H1 (cell line): ENCODE results near the gene PCDHB16. TPM values are rescaled to one million over a fixed set of nuclear protein-coding genes. Genes with fewer than 3 reads are reported as not detected.
"Not testable (repeated sequence)": the region's sequence is repeated elsewhere in the genome, so short reads cannot be mapped to it uniquely, and the experiment has no call there.

Source experiments
- CTCF ChIA-PET: fragments of 300-600 bp; sonication (Branson Sonifier 250); formaldehyde crosslinking; loops from one replicate; lab custom pipeline; 2021; ENCODE audit not compliant: partially characterized antibody; lab: Charles Lee
- POLR2A ChIA-PET: fragments of 300-600 bp; sonication (Branson Sonifier 250); formaldehyde crosslinking; loops from one replicate; lab custom pipeline; 2021; ENCODE audit warnings: inconsistent platforms; ENCODE audit not compliant: partially characterized antibody; lab: Charles Lee
- DNase-seq, 2 experiments: peaks; one replicate each; pipeline versions ENCODE4 v3.0.0 to v3.0.0-alpha.2; 2010 to 2022; ENCODE audit warnings: low spot score in 2 of 2, low read depth in 1 of 2, mixed read lengths in 1 of 2
- FAIRE-seq: peaks from 2 replicates; lab custom pipeline; 2011; peaks lifted over from hg19 to GRCh38; lab: Jason Lieb, UNC
- H2AFZ ChIP-seq: 2 replicates; pipeline ENCODE4 v1.8.1; 2012; ENCODE audit warnings: low read length, inconsistent platforms
- H2AK5ac ChIP-seq: 2 replicates; pipeline ENCODE4 v1.6.1; 2013; ENCODE audit warnings: low read depth, low read length
- H2BK120ac ChIP-seq: replicated peaks from 2 replicates; pipeline ENCODE3; 2013; ENCODE audit warnings: low read depth, low read length, inconsistent platforms
- H2BK12ac ChIP-seq: 2 replicates; pipeline ENCODE4 v1.6.1; 2013; ENCODE audit warnings: low read depth, low read length
- H2BK15ac ChIP-seq: 2 replicates; pipeline ENCODE4 v1.6.1; 2013; ENCODE audit warnings: low read length
- H2BK20ac ChIP-seq: 2 replicates; pipeline ENCODE4 v1.6.1; 2013; ENCODE audit warnings: low read length
- H2BK5ac ChIP-seq: 2 replicates; pipeline ENCODE4 v1.6.1; 2013; ENCODE audit warnings: low read depth, low read length
- H3K14ac ChIP-seq: 2 replicates; pipeline ENCODE4 v1.6.1; 2013; ENCODE audit warnings: inconsistent platforms; ENCODE audit not compliant: insufficient read length
- H3K18ac ChIP-seq: 2 replicates; pipeline ENCODE4 v1.6.1; 2013; ENCODE audit warnings: low read length; ENCODE audit errors: extremely low read depth
- H3K23ac ChIP-seq: 2 replicates; pipeline ENCODE4 v1.6.1; 2013; ENCODE audit warnings: inconsistent platforms; ENCODE audit not compliant: insufficient read length
- H3K23me2 ChIP-seq: 2 replicates; pipeline ENCODE4 v1.6.1; 2013; ENCODE audit warnings: low read depth, low read length
- H3K27ac ChIP-seq: 2 replicates; pipeline ENCODE4 v1.6.1; 2011; ENCODE audit warnings: low read depth, low read length, inconsistent platforms
- H3K27me3 ChIP-seq, 4 experiments: replicated peaks in 1 of 4; 1 replicate in 1 of 4; 2 replicates in 3 of 4; pipeline versions ENCODE4 v1.6.1 to v1.8.1; 2011 to 2013; ENCODE audit warnings: low read length in 3 of 4, mild to moderate bottlenecking in 3 of 4, inconsistent platforms in 2 of 4, mixed read lengths in 2 of 4, moderate library complexity in 1 of 4; ENCODE audit not compliant: control insufficient read depth in 3 of 4, insufficient read depth in 3 of 4; ENCODE audit errors: extremely low read depth in 1 of 4
- H3K36me3 ChIP-seq, 4 experiments: 2 replicates each; pipeline versions ENCODE4 v1.6.1 to v1.8.1; 2011 to 2013; ENCODE audit warnings: mild to moderate bottlenecking in 4 of 4, low read length in 3 of 4, moderate library complexity in 2 of 4, control low read depth in 1 of 4, inconsistent platforms in 1 of 4; ENCODE audit not compliant: insufficient read depth in 4 of 4, control insufficient read depth in 2 of 4
- H3K4ac ChIP-seq: replicated peaks from 2 replicates; pipeline ENCODE3; 2013; ENCODE audit warnings: low read length, low read depth, mixed read lengths, inconsistent platforms; ENCODE audit not compliant: insufficient read length
- H3K4me1 ChIP-seq, 4 experiments: replicated peaks in 1 of 4; 1 replicate in 1 of 4; 2 replicates in 3 of 4; pipeline versions ENCODE4 v1.6.1 to v1.8.1; 2011 to 2013; ENCODE audit warnings: low read length in 3 of 4, inconsistent platforms in 2 of 4, mixed read lengths in 1 of 4; ENCODE audit not compliant: insufficient read depth in 4 of 4, control insufficient read depth in 3 of 4
- H3K4me2 ChIP-seq, 2 experiments: 2 replicates each; pipeline versions ENCODE4 v1.6.1 to v1.8.1; 2011 to 2013; ENCODE audit warnings: low read depth in 2 of 2, low read length in 2 of 2, control low read depth in 1 of 2, inconsistent platforms in 1 of 2, mild to moderate bottlenecking in 1 of 2; ENCODE audit not compliant: insufficient read depth in 1 of 2
- H3K4me3 ChIP-seq, 4 experiments: fragments of 200-600, 300-600 bp in 1 of 4; sonication (generic), shearing (Covaris generic), sonication (Bioruptor Twin) in 1 of 4; 2 replicates each; pipeline versions ENCODE4 v1.5.1 to v1.8.1; 2011 to 2016; ENCODE audit warnings: low read length in 4 of 4, low read depth in 3 of 4, control low read depth in 2 of 4, inconsistent platforms in 2 of 4, mild to moderate bottlenecking in 2 of 4, mixed read lengths in 1 of 4, moderate library complexity in 1 of 4; ENCODE audit not compliant: insufficient read depth in 2 of 4; ENCODE audit errors: extremely low read depth in 1 of 4
- H3K56ac ChIP-seq: replicated peaks from 2 replicates; pipeline ENCODE3; 2013; ENCODE audit warnings: low read depth, mild to moderate bottlenecking, mixed read lengths, low read length, inconsistent platforms; ENCODE audit not compliant: insufficient read length
- H3K79me1 ChIP-seq: 2 replicates; pipeline ENCODE4 v1.6.1; 2013; ENCODE audit warnings: low read depth, low read length, control low read depth
- H3K79me2 ChIP-seq, 2 experiments: 2 replicates each; pipeline versions ENCODE4 v1.6.1 to v1.8.1; 2012 to 2013; ENCODE audit warnings: low read length in 2 of 2, mild to moderate bottlenecking in 2 of 2, inconsistent platforms in 1 of 2; ENCODE audit not compliant: insufficient read depth in 2 of 2, control insufficient read depth in 1 of 2
- H3K9ac ChIP-seq, 4 experiments: replicated peaks in 1 of 4; 1 replicate in 1 of 4; 2 replicates in 3 of 4; pipeline versions ENCODE4 v1.6.1 to v1.8.1; 2011 to 2013; ENCODE audit warnings: low read depth in 3 of 4, low read length in 3 of 4, control low read depth in 2 of 4, mild to moderate bottlenecking in 2 of 4, moderate library complexity in 2 of 4, inconsistent platforms in 1 of 4; ENCODE audit errors: extremely low read depth in 1 of 4
- H3K9me3 ChIP-seq, 2 experiments: 2 replicates each; pipeline versions ENCODE4 v1.6.1 to v1.8.1; 2012 to 2013; ENCODE audit warnings: mild to moderate bottlenecking in 2 of 2, moderate library complexity in 2 of 2, control low read depth in 1 of 2, inconsistent platforms in 1 of 2, low read depth in 1 of 2, low read length in 1 of 2, mixed read lengths in 1 of 2; ENCODE audit not compliant: insufficient read depth in 2 of 2
- H4K20me1 ChIP-seq, 2 experiments: replicated peaks in 1 of 2; 2 replicates each; pipeline versions ENCODE3 to v1.8.1; 2011 to 2013; ENCODE audit warnings: inconsistent platforms in 2 of 2, low read length in 2 of 2, mild to moderate bottlenecking in 1 of 2; ENCODE audit not compliant: insufficient read depth in 2 of 2, control insufficient read depth in 1 of 2
- H4K5ac ChIP-seq: 2 replicates; pipeline ENCODE4 v1.6.1; 2013; ENCODE audit warnings: low read length, low read depth, mixed read lengths, inconsistent platforms; ENCODE audit not compliant: insufficient read length
- H4K8ac ChIP-seq: 2 replicates; pipeline ENCODE4 v1.8.0; 2013; ENCODE audit warnings: mild to moderate bottlenecking, moderate library complexity, low read length, inconsistent platforms; ENCODE audit not compliant: insufficient read depth; ENCODE audit errors: extremely low read depth
- H4K91ac ChIP-seq: replicated peaks from 2 replicates; pipeline ENCODE3; 2013; ENCODE audit warnings: low read length, mixed read lengths, inconsistent platforms; ENCODE audit not compliant: insufficient read length
- WGBS, 2 experiments: shearing (Covaris generic) in 1 of 2; methylation state at CpG; one replicate each; pipeline versions ENCODE4 v1.1.6 to v1.1.7; 2013 to 2015; ENCODE audit warnings: low lambda C conversion rate in 2 of 2, mixed read lengths in 2 of 2, inconsistent platforms in 1 of 2, low coverage in 1 of 2, missing lambda C conversion rate in 1 of 2; ENCODE audit not compliant: insufficient replicate concordance in 2 of 2, insufficient coverage in 1 of 2, insufficient read length in 1 of 2; ENCODE audit errors: extremely low coverage in 1 of 2, missing lambda C conversion rate in 1 of 2; 5-methylcytosine and 5-hydroxymethylcytosine counted together
- polyA plus RNA-seq, 7 experiments: library from polyadenylated mRNA; depleted of rRNA in 3 of 7; stranded (reverse) in 5 of 7; unstranded in 2 of 7; fragments of >200 nt in 5 of 7; fragments of 200-250 nt in 2 of 7; gene quantifications; 1 replicate in 5 of 7; 2 replicates in 1 of 7; 4 replicates in 1 of 7; pipeline versions ENCODE4 v1.2.1 to v1.2.3, GENCODE V29; 2011 to 2013; ENCODE audit warnings: missing spikeins in 2 of 7, mixed read lengths in 2 of 7
- total RNA-seq: library from RNA; stranded (reverse); fragmentation: NEBNext Ultra II Directional; extraction: Animal tissue kit (Norgen Biotek cat#: 25700); gene quantifications from 2 replicates; pipeline ENCODE4 v1.2.1, GENCODE V29; 2021

The PCDHB16 gene
- total and polyA plus RNA-seq, 2 of the 8 experiments (the other 6 are each of a cell fraction or from before 2014, with no cell fraction given): 2.2 to 5.2 TPM

DNA sequence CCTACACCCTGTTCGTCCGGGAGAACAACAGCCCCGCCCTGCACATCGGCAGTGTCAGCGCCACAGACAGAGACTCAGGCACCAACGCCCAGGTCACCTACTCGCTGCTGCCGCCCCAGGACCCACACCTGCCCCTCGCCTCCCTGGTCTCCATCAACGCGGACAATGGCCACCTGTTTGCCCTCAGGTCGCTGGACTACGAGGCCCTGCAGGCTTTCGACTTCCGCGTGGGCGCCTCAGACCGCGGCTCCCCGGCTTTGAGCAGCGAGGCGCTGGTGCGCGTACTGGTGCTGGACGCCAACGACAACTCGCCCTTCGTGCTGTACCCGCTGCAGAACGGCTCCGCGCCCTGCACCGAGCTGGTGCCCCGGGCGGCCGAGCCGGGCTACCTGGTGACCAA is 6.5 kb downstream of the PCDHB16 start:
- H2AFZ ChIP-seq, H3K23ac ChIP-seq, H2AK5ac ChIP-seq, H3K23me2 ChIP-seq, H3K4me1 ChIP-seq, H3K9me3 ChIP-seq, H3K27me3 ChIP-seq, H4K91ac ChIP-seq, H3K9ac ChIP-seq, H4K5ac ChIP-seq, H3K36me3 ChIP-seq, H3K14ac ChIP-seq, POLR2A ChIA-PET, H3K4ac ChIP-seq, H3K79me2 ChIP-seq, H2BK20ac ChIP-seq, H2BK120ac ChIP-seq, H3K27ac ChIP-seq, H4K8ac ChIP-seq, H3K56ac ChIP-seq, H3K4me3 ChIP-seq, H3K79me1 ChIP-seq, H4K20me1 ChIP-seq, H2BK5ac ChIP-seq, H2BK15ac ChIP-seq, FAIRE-seq, H3K18ac ChIP-seq, H3K4me2 ChIP-seq, H2BK12ac ChIP-seq, DNase-seq: not testable (repeated sequence)
- CTCF ChIA-PET: interaction anchor here (1.6 to 3.8 kb wide), 6 partner anchors 9 to 63 kb away, joined by 4 to 39 read pairs (median 6); partner anchors contain the start of genes PCDHB11 and PCDHB8
- 90% methylated on average over 12 of the region's 37 CpGs; no CpG with 5 or more reads in 1 of the 2 experiments for WGBS, 2 experiments

DNA sequence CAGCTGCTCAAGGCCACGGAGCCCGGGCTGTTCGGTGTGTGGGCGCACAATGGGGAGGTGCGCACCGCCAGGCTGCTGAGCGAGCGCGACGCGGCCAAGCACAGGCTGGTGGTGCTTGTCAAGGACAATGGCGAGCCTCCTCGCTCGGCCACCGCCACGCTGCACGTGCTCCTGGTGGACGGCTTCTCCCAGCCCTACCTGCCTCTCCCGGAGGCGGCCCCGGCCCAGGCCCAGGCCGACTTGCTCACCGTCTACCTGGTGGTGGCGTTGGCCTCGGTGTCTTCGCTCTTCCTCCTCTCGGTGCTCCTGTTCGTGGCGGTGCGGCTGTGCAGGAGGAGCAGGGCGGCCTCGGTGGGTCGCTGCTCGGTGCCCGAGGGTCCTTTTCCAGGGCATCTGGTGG is 6.9 kb downstream of the PCDHB16 start:
- WGBS, 2 experiments: 96% methylated on average over 18 of the region's 35 CpGs; no CpG with 5 or more reads in 1 of the 2 experiments
- not testable (repeated sequence) for H3K27me3 ChIP-seq

More for the DNA sequence above, 6.9 kb downstream of the PCDHB16 start:
- H3K79me1 ChIP-seq, FAIRE-seq, H3K56ac ChIP-seq, H4K5ac ChIP-seq, H3K4me2 ChIP-seq, POLR2A ChIA-PET, DNase-seq, H3K79me2 ChIP-seq, H2BK5ac ChIP-seq, H3K23ac ChIP-seq, H2AK5ac ChIP-seq, H2AFZ ChIP-seq, H3K36me3 ChIP-seq, H3K4me1 ChIP-seq, H2BK20ac ChIP-seq, H2BK120ac ChIP-seq, H3K9ac ChIP-seq, H4K91ac ChIP-seq, H3K4me3 ChIP-seq, H3K18ac ChIP-seq, H3K9me3 ChIP-seq, H3K4ac ChIP-seq, H3K14ac ChIP-seq, H4K20me1 ChIP-seq, H3K23me2 ChIP-seq, H2BK15ac ChIP-seq, H4K8ac ChIP-seq, H2BK12ac ChIP-seq, H3K27ac ChIP-seq: not testable (repeated sequence)
- CTCF ChIA-PET: interaction anchor here (0.6 to 3.8 kb wide), 5 partner anchors 8 to 63 kb away, joined by 3 to 21 read pairs (median 4); partner anchors contain the start of genes PCDHB11, PCDHB14 and PCDHB8
